Measurements from ENCODE around the gene ZNF14. TPM values are rescaled to one million over a fixed set of nuclear protein-coding genes. Genes with fewer than 3 reads are reported as not detected.

ZNF14 gene
- total and polyA plus RNA-seq, 10 of the 15 experiments (the other 5 are each of a cell fraction or from before 2014, with no cell fraction given) = 2.5 to 7.2 (median 4.6) TPM

- no peaks in the 10 kb centered on the region for H3K4me1 ChIP-seq (ENCODE audit: control insufficient read depth, insufficient read depth, low read length)
- BruUV-seq (replicated peaks) = no TSS peak
- no peaks in the 10 kb centered on the region for H3K79me2 ChIP-seq (ENCODE audit: control insufficient read depth, insufficient read depth, low read length)
- ChIA-PET SMC1A (ENCODE audit: uncharacterized antibody, unreplicated experiment) (no interaction called here), CTCF (no interaction called here), POLR2A (no interaction called here), RAD21 (ENCODE audit: unreplicated experiment) (no interaction called here)
- no peak for TF ChIP-seq RELA (IDR thresholded peaks at IDR 0.05; ENCODE audit: borderline replicate concordance, partially characterized antibody)
- no peak for TF ChIP-seq MTA3 (IDR thresholded peaks at IDR 0.05; ENCODE audit: borderline replicate concordance, low read length)
- TF ChIP-seq SUPT20H (IDR thresholded peaks at IDR 0.05; ENCODE audit: borderline replicate concordance, control insufficient read depth, low read depth, low read length) = no peak
- TF ChIP-seq NRF1 (conservative IDR thresholded peaks at IDR 0.05; ENCODE audit: low read depth, low read length) = no peak
- no peak for TF ChIP-seq CHD2 (IDR thresholded peaks at IDR 0.05; ENCODE audit: borderline replicate concordance, low read depth, low read length)
- no peak for TF ChIP-seq RAD21 (IDR thresholded peaks at IDR 0.05; ENCODE audit: insufficient read depth, low read depth, low read length)
- no peak for TF ChIP-seq CEBPZ (IDR thresholded peaks at IDR 0.05; ENCODE audit: low read depth, low read length)
- TF ChIP-seq NFYA (IDR thresholded peaks at IDR 0.05; ENCODE audit: borderline replicate concordance, low read depth, low read length) = no peak
- TF ChIP-seq TAF1 (IDR thresholded peaks at IDR 0.05; ENCODE audit: borderline replicate concordance, low read depth, low read length) = no peak
- no peak for TF ChIP-seq CHD1 (IDR thresholded peaks at IDR 0.05; ENCODE audit: low read depth, low read length)
- no peak for TF ChIP-seq JUNB (IDR thresholded peaks at IDR 0.05)
- intact Hi-C loops (cut with micrococcal nuclease; ENCODE audit: unreplicated experiment) = no loop called here
- no peak overlapping the region for H3K27ac ChIP-seq (ENCODE audit: control insufficient read depth, insufficient read depth)
- WGBS (ENCODE audit: insufficient coverage, insufficient replicate concordance, low lambda C conversion rate, missing lambda C conversion rate) = 57% methylated on average over 13 of the region's 13 CpGs
- H3K4me3 ChIP-seq = no peak overlapping the region
- no peak overlapping the region for H3K9ac ChIP-seq (ENCODE audit: control insufficient read depth, insufficient read depth, low read length)
- H3K27me3 ChIP-seq (replicated peaks in 1 of 2; ENCODE audit: control insufficient read depth in 2 of 2, insufficient read depth in 2 of 2, low read length in 1 of 2) = no peaks in the 10 kb centered on the region
- no peaks in the 10 kb centered on the region for H4K20me1 ChIP-seq (ENCODE audit: control insufficient read depth, insufficient read depth)
- H3K36me3 ChIP-seq (ENCODE audit: control insufficient read depth in 2 of 2, insufficient read depth in 2 of 2, low read length in 1 of 2) = no peaks in the 10 kb centered on the region
- in situ Hi-C loops (cut with MboI) = no loop called here
- no peak overlapping the region for H2AFZ ChIP-seq (ENCODE audit: control insufficient read depth, low read depth, low read length)
- H3K4me2 ChIP-seq (ENCODE audit: control insufficient read depth, insufficient read depth) = no peak overlapping the region
- H3K9me3 ChIP-seq (replicated peaks; ENCODE audit: control insufficient read depth, insufficient read depth, low read length) = peaks cover 2% of the 10 kb centered on the region; the same call in 1 of the 3 replicates
- FAIRE-seq = no peak
- no peak for DNase-seq (ENCODE audit: low read depth, low spot score)
- no peak for ATAC-seq
Observed at GRCh38 chr19:19749117-19749907, 16.4 kb upstream of the ZNF14 start.

Measured in GM12878 (cell line).